CD14-positive monocyte (primary cell): ENCODE data around the gene BICDL1. TPM values are rescaled to one million over a fixed set of nuclear protein-coding genes. Genes with fewer than 3 reads are reported as not detected.

ENCODE experiments used
- DNase-seq, 3 donors: peaks; one replicate each; pipeline ENCODE4 v3.0.0-alpha.2; 2011 to 2022
- H2AFZ ChIP-seq: 2 replicates; pipeline ENCODE4 v1.6.0; 2012; ENCODE audit warnings: mild to moderate bottlenecking, low read depth, low read length, inconsistent platforms; ENCODE audit not compliant: insufficient read depth, poor library complexity, severe bottlenecking
- H3K27ac ChIP-seq, 2 donors: 1 replicate in 1 of 2; 2 replicates in 1 of 2; pipeline ENCODE4 v1.5.1; 2012 to 2013; ENCODE audit warnings: low read length in 2 of 2, control low read depth in 1 of 2, inconsistent platforms in 1 of 2, low read depth in 1 of 2, mild to moderate bottlenecking in 1 of 2
- H3K27me3 ChIP-seq, 2 donors: one replicate each; pipeline versions ENCODE4 v1.6.0 to v1.6.1; 2011 to 2013; ENCODE audit warnings: low read length in 2 of 2; ENCODE audit not compliant: control insufficient read depth in 2 of 2, insufficient read depth in 2 of 2
- H3K36me3 ChIP-seq, 2 donors: replicated peaks in 1 of 2; 1 replicate in 1 of 2; 2 replicates in 1 of 2; pipeline versions ENCODE4 v1.5.1 to v1.6.1; 2012 to 2013; ENCODE audit warnings: low read length in 2 of 2, control low read depth in 1 of 2, inconsistent platforms in 1 of 2, mild to moderate bottlenecking in 1 of 2; ENCODE audit not compliant: insufficient read depth in 2 of 2, control insufficient read depth in 1 of 2
- H3K4me1 ChIP-seq, 2 donors: 1 replicate in 1 of 2; 2 replicates in 1 of 2; pipeline versions ENCODE4 v1.5.1 to v1.6.1; 2012 to 2013; ENCODE audit warnings: low read length in 2 of 2, control low read depth in 1 of 2, inconsistent platforms in 1 of 2, mild to moderate bottlenecking in 1 of 2, moderate library complexity in 1 of 2; ENCODE audit not compliant: insufficient read depth in 2 of 2, control insufficient read depth in 1 of 2
- H3K4me2 ChIP-seq: replicated peaks from 2 replicates; pipeline ENCODE3; 2012; ENCODE audit warnings: low read length, moderate library complexity, mild to moderate bottlenecking; ENCODE audit not compliant: poor library complexity, severe bottlenecking; ENCODE audit errors: extremely low read depth
- H3K4me3 ChIP-seq, 3 experiments: fragments of 200-600 bp in 1 of 3; sonication (generic) in 1 of 3; replicated peaks in 1 of 3; 1 replicate in 2 of 3; 2 replicates in 1 of 3; pipeline ENCODE4 v1.5.1; 2011 to 2013; ENCODE audit warnings: low read length in 3 of 3, mild to moderate bottlenecking in 3 of 3, control low read depth in 2 of 3, low read depth in 2 of 3, inconsistent platforms in 1 of 3, moderate library complexity in 1 of 3
- H3K79me2 ChIP-seq: 2 replicates; pipeline ENCODE4 v1.6.0; 2012; ENCODE audit warnings: mild to moderate bottlenecking, control low read depth, inconsistent platforms, low read length, moderate library complexity; ENCODE audit not compliant: insufficient read depth
- H3K9ac ChIP-seq: 2 replicates; pipeline ENCODE4 v1.6.0; 2017; ENCODE audit warnings: low read length, mild to moderate bottlenecking; ENCODE audit not compliant: insufficient read depth, poor library complexity, severe bottlenecking
- H3K9me3 ChIP-seq, 2 donors: replicated peaks in 1 of 2; 1 replicate in 1 of 2; 2 replicates in 1 of 2; pipeline versions ENCODE4 v1.5.1 to v1.6.1; 2012 to 2013; ENCODE audit warnings: low read length in 2 of 2, control low read depth in 1 of 2; ENCODE audit not compliant: control insufficient read depth in 1 of 2, insufficient read depth in 1 of 2
- H4K20me1 ChIP-seq: 2 replicates; pipeline ENCODE4 v1.6.0; 2012; ENCODE audit warnings: mild to moderate bottlenecking, low read length, control low read depth, moderate library complexity; ENCODE audit not compliant: insufficient read depth
- H3K27ac Mint-ChIP-seq, 7 donors: one replicate each; pipeline ENCODE4 v1.8.0; 2020; ENCODE audit warnings: mild to moderate bottlenecking in 7 of 7, mixed read lengths in 7 of 7, moderate library complexity in 6 of 7, inconsistent platforms in 2 of 7
- H3K27me3 Mint-ChIP-seq, 3 donors: one replicate each; pipeline ENCODE4 v1.8.0; 2021 to 2022; ENCODE audit warnings: low read depth in 3 of 3, mild to moderate bottlenecking in 3 of 3, mixed read lengths in 3 of 3, moderate library complexity in 3 of 3, inconsistent platforms in 1 of 3
- H3K36me3 Mint-ChIP-seq, 2 donors: one replicate each; pipeline ENCODE4 v1.8.0; 2020; ENCODE audit warnings: mixed read lengths in 2 of 2, inconsistent platforms in 1 of 2, mild to moderate bottlenecking in 1 of 2
- H3K4me1 Mint-ChIP-seq: one replicate; pipeline ENCODE4 v1.8.0; 2020; ENCODE audit warnings: mild to moderate bottlenecking, mixed read lengths
- H3K4me3 Mint-ChIP-seq, 2 donors: one replicate each; pipeline ENCODE4 v1.8.0; 2020; ENCODE audit warnings: mild to moderate bottlenecking in 2 of 2, mixed read lengths in 2 of 2, moderate library complexity in 1 of 2
- H3K9me3 Mint-ChIP-seq, 7 donors: one replicate each; pipeline ENCODE4 v1.8.0; 2020 to 2022; ENCODE audit warnings: mixed read lengths in 7 of 7, mild to moderate bottlenecking in 6 of 7, moderate library complexity in 6 of 7, inconsistent platforms in 2 of 7
- WGBS: methylation state at CpG from one replicate; pipeline ENCODE4 v1.1.5; 2013; ENCODE audit warnings: missing lambda C conversion rate; ENCODE audit not compliant: insufficient coverage; 5-methylcytosine and 5-hydroxymethylcytosine counted together
- intact Hi-C, 2 donors: fragments of 100-400 bp; cut with micrococcal nuclease; formaldehyde crosslinking; loops; one replicate each; pipeline versions ENCODE4 v1.15.0 to v1.15.1; 2023
- polyA plus RNA-seq, 3 donors: library from polyadenylated mRNA; depleted of rRNA in 1 of 3; unstranded in 2 of 3; stranded (reverse) in 1 of 3; fragments of 300-500 nt in 2 of 3; fragments of >200 nt in 1 of 3; fragmentation: Illumina TruSeq in 2 of 3; gene quantifications; 1 replicate in 2 of 3; 2 replicates in 1 of 3; pipeline ENCODE4 v1.2.3, GENCODE V29; 2012 to 2021
- TF ChIP-seq, protein P1 (sequence below): fragments of 200-600 bp; IDR thresholded peaks from one replicate; pipeline ENCODE4 v1.8.0; 2022; ENCODE audit warnings: antibody characterized with exemption, mild to moderate bottlenecking

The BICDL1 gene
- polyA plus RNA-seq, 3 donors, result 0.13 TPM; not detected in 2

- Histone ChIP-seq H3K4me2 (no peak overlapping the region), H3K4me1 (no peaks in the 10 kb centered on the region), H3K9me3 (no peaks in the 10 kb centered on the region), H3K27ac (no peak overlapping the region), H3K9ac (no peak overlapping the region), H3K79me2 (no peaks in the 10 kb centered on the region), H3K4me3 (no peak overlapping the region), H3K27me3 (no peaks in the 10 kb centered on the region), H4K20me1 (no peaks in the 10 kb centered on the region), H2AFZ (no peak overlapping the region), H3K36me3 (peaks cover 93 to 100% of the 10 kb centered on the region in 2 donors)
- Mint-ChIP-seq H3K9me3 (peaks cover 0 to 2% (median 0%) of the 10 kb centered on the region in 7 donors), H3K27me3 (no peaks in the 10 kb centered on the region), H3K4me1 (no peaks in the 10 kb centered on the region), H3K36me3 (peaks cover 90 to 100% of the 10 kb centered on the region in 2 donors), H3K27ac (no peak overlapping the region), H3K4me3 (no peak overlapping the region)
- TF ChIP-seq, protein P1, sequence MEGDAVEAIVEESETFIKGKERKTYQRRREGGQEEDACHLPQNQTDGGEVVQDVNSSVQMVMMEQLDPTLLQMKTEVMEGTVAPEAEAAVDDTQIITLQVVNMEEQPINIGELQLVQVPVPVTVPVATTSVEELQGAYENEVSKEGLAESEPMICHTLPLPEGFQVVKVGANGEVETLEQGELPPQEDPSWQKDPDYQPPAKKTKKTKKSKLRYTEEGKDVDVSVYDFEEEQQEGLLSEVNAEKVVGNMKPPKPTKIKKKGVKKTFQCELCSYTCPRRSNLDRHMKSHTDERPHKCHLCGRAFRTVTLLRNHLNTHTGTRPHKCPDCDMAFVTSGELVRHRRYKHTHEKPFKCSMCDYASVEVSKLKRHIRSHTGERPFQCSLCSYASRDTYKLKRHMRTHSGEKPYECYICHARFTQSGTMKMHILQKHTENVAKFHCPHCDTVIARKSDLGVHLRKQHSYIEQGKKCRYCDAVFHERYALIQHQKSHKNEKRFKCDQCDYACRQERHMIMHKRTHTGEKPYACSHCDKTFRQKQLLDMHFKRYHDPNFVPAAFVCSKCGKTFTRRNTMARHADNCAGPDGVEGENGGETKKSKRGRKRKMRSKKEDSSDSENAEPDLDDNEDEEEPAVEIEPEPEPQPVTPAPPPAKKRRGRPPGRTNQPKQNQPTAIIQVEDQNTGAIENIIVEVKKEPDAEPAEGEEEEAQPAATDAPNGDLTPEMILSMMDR, result no peak
- intact Hi-C loops, result no loop called here
- WGBS, result 96% methylated on average over 4 of the region's 5 CpGs
- no peak for DNase-seq
Measured at GRCh38 chr12:120139958-120140357, 150.9 kb downstream of the BICDL1 start.

DNA sequence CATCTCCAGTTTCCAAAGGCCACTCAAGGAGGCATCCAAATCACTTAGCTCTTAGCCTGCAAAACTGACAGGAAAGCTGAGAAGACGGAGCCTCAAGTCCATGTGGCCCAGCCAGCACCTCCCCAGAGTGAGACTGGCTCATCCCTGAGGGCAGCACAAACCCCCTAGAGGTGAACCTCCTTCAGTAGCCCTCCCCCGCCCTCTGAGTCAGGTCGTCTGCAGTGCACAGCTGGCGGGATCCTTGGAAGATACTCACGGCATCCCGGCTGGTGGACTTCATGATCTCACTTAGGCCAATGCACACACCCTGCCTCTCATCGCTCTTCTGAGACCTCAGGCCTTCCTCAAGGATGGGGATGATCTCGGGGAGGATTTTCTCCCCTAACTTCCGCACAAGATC lies 151.6 kb downstream of the BICDL1 start:
- Mint-ChIP-seq H3K36me3 (peaks cover 92 to 100% of the 10 kb centered on the region in 2 donors), H3K27ac (peak overlapping the region in 2 of 7 donors; percentile 25 to 48), H3K4me1 (no peaks in the 10 kb centered on the region), H3K9me3 (peaks cover 0 to 2% (median 0%) of the 10 kb centered on the region in 7 donors), H3K27me3 (no peaks in the 10 kb centered on the region), H3K4me3 (no peak overlapping the region)
- WGBS, result 100% methylated on average over 6 of the region's 9 CpGs
- intact Hi-C loops, result no loop called here
- H3K36me3 ChIP-seq, result peaks cover 94 to 100% of the 10 kb centered on the region in 2 donors
- H3K9ac ChIP-seq, result no peak overlapping the region
- H3K9me3 ChIP-seq, result no peaks in the 10 kb centered on the region
- TF ChIP-seq, protein P1, result no peak
- no peaks in the 10 kb centered on the region for H3K4me1 ChIP-seq
- H3K27me3 ChIP-seq, result no peaks in the 10 kb centered on the region
- H3K79me2 ChIP-seq, result no peaks in the 10 kb centered on the region
- H2AFZ ChIP-seq, result no peak overlapping the region
- no peak overlapping the region for H3K4me3 ChIP-seq
- H3K4me2 ChIP-seq, result no peak overlapping the region
- H4K20me1 ChIP-seq, result no peaks in the 10 kb centered on the region
- DNase-seq, result no peak
- H3K27ac ChIP-seq, result no peak overlapping the region
